Lower lobe of right lung (tissue), 2 donors: ENCODE data around the gene PDE4D. TPM values are rescaled to one million over a fixed set of nuclear protein-coding genes. Genes with fewer than 3 reads are reported as not detected.

Source experiments
- ATAC-seq, 2 donors: fragments of 200-7000 bp; cut with Tn5 transposase; one replicate each; pipeline ENCODE4 v1.9.1; 2020 to 2022; ENCODE audit warnings: mild to moderate bottlenecking in 2 of 2, moderate library complexity in 2 of 2
- DNase-seq: peaks from one replicate; pipeline ENCODE4 v3.0.0-alpha.2; 2020
- H3K27ac ChIP-seq: fragments of 200-600 bp; one replicate; pipeline ENCODE4 v1.8.0; 2022
- H3K27me3 ChIP-seq: fragments of 200-600 bp; one replicate; pipeline ENCODE4 v1.8.0; 2022; ENCODE audit warnings: low read depth
- H3K36me3 ChIP-seq: fragments of 200-600 bp; one replicate; pipeline ENCODE4 v1.8.0; 2022; ENCODE audit warnings: mild to moderate bottlenecking
- H3K4me1 ChIP-seq: fragments of 200-600 bp; one replicate; pipeline ENCODE4 v1.8.0; 2022
- H3K4me3 ChIP-seq: fragments of 200-600 bp; one replicate; pipeline ENCODE4 v1.8.0; 2022; ENCODE audit warnings: mild to moderate bottlenecking
- H3K9me3 ChIP-seq: fragments of 200-600 bp; one replicate; pipeline ENCODE4 v1.8.0; 2022
- intact Hi-C: fragments of 100-400 bp; cut with DNase I; formaldehyde crosslinking; loops from one replicate; pipeline ENCODE4 v1.11.0; 2022
- total RNA-seq: library from RNA; stranded (reverse); fragmentation: NEBNext Ultra II Directional; extraction: Animal tissue kit (Norgen Biotek cat#: 25700); gene quantifications from one replicate; pipeline ENCODE4 v1.2.1, GENCODE V29; 2021
- TF ChIP-seq, protein P1 (sequence below): fragments of 200-600 bp; IDR thresholded peaks from one replicate; pipeline ENCODE4 v1.8.0; 2022; ENCODE audit warnings: antibody characterized with exemption, mild to moderate bottlenecking
- donor health status: DM: no; HTN: yes; CAD: no; lungs with severe emphysema.

The PDE4D gene
- total RNA-seq, 1 donor from 2014 or later = 71.3 TPM

GRCh38 chr5:59174248-59174844 is 719.2 kb downstream of the PDE4D start:
- Histone ChIP-seq H3K27ac (no peak overlapping the region), H3K4me3 (no peak overlapping the region), H3K36me3 (no peaks in the 10 kb centered on the region), H3K9me3 (no peaks in the 10 kb centered on the region), H3K4me1 (no peaks in the 10 kb centered on the region), H3K27me3 (no peaks in the 10 kb centered on the region)
- TF ChIP-seq, protein P1, sequence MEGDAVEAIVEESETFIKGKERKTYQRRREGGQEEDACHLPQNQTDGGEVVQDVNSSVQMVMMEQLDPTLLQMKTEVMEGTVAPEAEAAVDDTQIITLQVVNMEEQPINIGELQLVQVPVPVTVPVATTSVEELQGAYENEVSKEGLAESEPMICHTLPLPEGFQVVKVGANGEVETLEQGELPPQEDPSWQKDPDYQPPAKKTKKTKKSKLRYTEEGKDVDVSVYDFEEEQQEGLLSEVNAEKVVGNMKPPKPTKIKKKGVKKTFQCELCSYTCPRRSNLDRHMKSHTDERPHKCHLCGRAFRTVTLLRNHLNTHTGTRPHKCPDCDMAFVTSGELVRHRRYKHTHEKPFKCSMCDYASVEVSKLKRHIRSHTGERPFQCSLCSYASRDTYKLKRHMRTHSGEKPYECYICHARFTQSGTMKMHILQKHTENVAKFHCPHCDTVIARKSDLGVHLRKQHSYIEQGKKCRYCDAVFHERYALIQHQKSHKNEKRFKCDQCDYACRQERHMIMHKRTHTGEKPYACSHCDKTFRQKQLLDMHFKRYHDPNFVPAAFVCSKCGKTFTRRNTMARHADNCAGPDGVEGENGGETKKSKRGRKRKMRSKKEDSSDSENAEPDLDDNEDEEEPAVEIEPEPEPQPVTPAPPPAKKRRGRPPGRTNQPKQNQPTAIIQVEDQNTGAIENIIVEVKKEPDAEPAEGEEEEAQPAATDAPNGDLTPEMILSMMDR = peak; percentile 75
- DNase-seq (no peak), ATAC-seq (peak; percentile 76 to 91)
- intact Hi-C loops = loop anchor here (10.0 kb wide), 1 partner anchor 140 kb away; no protein-coding TSS in a partner anchor

DNA sequence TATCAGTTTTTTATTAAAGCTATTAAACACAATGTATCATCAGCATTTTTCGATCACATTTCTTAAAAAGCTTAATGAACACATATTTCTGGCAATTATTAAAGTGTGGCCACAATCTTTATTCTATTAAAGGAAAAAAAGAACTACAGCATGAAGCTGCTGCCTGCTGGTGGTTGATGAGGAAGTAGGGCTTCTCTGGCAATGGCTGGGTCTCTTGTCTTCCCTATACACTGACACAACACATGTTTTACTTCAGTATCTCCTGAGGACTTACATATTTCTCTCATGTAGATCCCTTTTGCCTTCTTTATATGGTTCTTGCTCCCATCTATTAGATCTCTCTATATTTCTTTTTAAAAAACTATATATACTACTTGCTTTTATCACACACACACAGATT is 719.9 kb downstream of the PDE4D start:
- Histone ChIP-seq H3K4me1 (no peaks in the 10 kb centered on the region), H3K36me3 (no peaks in the 10 kb centered on the region), H3K4me3 (no peak overlapping the region), H3K27ac (no peak overlapping the region), H3K27me3 (no peaks in the 10 kb centered on the region), H3K9me3 (no peaks in the 10 kb centered on the region)
- ATAC-seq = no peak
- TF ChIP-seq, protein P1 = no peak
- no peak for DNase-seq
- intact Hi-C loops = loop anchor here (10.0 kb wide), 1 partner anchor 139 kb away; no protein-coding TSS in a partner anchor

GRCh38 chr5:59171131-59171530 is 722.4 kb downstream of the PDE4D start:
- intact Hi-C loops = loop anchor here (10.0 kb wide), 1 partner anchor 136 kb away; no protein-coding TSS in a partner anchor
- Histone ChIP-seq H3K27me3 (no peaks in the 10 kb centered on the region), H3K4me1 (no peaks in the 10 kb centered on the region), H3K27ac (no peak overlapping the region), H3K9me3 (no peaks in the 10 kb centered on the region), H3K4me3 (no peak overlapping the region), H3K36me3 (no peaks in the 10 kb centered on the region)
- ATAC-seq = no peak
- TF ChIP-seq, protein P1 = no peak
- DNase-seq = no peak

GRCh38 chr5:59169768-59170150 is 723.8 kb downstream of the PDE4D start:
- DNase-seq = no peak
- Histone ChIP-seq H3K27me3 (no peaks in the 10 kb centered on the region), H3K4me3 (no peak overlapping the region), H3K27ac (no peak overlapping the region), H3K9me3 (no peaks in the 10 kb centered on the region), H3K4me1 (no peaks in the 10 kb centered on the region), H3K36me3 (no peaks in the 10 kb centered on the region)
- no peak for ATAC-seq
- TF ChIP-seq, protein P1 = no peak
- intact Hi-C loops = loop anchor here (10.0 kb wide), 1 partner anchor 135 kb away; no protein-coding TSS in a partner anchor

DNA sequence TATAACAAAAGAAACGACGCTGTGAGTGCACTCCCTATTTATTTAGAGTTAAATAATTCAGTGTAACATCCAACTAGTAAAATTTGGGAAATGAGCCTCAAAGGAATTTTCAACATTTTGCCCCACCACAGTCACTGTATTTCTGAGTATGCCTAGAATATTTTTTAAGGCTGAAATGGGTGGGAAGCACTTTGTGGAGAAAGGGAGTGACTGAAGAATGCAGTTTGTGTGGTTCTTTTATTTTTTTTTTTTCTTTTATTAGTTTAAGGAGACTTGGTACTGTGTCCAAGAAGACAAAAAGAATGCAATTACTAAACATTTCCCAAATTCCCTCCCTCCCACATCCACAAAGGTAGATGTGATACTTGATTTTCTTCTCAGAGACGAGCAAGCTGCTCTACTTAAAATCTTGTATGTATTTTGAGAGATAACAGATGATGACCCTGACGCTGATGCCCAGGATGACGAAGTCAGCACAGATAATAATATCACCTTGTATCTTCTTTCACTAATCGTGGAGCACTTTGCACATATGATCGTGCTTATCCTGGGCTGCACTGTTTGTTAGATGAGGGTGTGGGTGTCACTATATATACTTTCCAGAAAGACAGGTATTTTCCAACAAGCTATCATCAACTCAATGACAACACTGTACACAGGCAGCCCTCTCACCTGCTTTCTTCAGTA is 724.3 kb downstream of the PDE4D start:
- no peaks in the 10 kb centered on the region for H3K27me3 ChIP-seq
- H3K4me1 ChIP-seq = no peaks in the 10 kb centered on the region
- no peak overlapping the region for H3K27ac ChIP-seq
- no peaks in the 10 kb centered on the region for H3K9me3 ChIP-seq
- H3K4me3 ChIP-seq = no peak overlapping the region
- TF ChIP-seq, protein P1 = no peak
- intact Hi-C loops = no loop called here
- DNase-seq (no peak), ATAC-seq (peak in 1 of 2 donors; percentile 36)
- no peaks in the 10 kb centered on the region for H3K36me3 ChIP-seq
